ENCODE measurements around the gene GIT1.

DNA sequence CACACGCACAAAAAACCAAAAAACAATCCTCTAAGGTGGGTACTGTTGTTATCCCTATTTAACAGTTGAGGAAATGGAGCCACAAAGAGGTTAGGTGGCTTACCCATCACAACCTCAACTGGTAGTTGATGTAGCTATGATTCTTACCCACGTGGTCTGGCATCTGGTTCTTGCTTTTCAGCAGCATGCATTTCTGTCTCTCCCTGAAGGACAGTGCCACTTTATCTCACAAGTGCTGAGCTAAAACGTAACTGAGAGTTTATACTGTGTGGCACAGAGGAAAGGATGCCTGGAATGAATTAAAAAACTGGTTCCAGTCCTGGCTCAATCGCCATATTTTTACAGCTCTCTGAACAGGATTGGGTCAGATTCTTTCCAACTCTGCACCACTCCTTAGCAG lies 35.1 kb upstream of the GIT1 start:
- TF ChIP-seq, protein P1, sequence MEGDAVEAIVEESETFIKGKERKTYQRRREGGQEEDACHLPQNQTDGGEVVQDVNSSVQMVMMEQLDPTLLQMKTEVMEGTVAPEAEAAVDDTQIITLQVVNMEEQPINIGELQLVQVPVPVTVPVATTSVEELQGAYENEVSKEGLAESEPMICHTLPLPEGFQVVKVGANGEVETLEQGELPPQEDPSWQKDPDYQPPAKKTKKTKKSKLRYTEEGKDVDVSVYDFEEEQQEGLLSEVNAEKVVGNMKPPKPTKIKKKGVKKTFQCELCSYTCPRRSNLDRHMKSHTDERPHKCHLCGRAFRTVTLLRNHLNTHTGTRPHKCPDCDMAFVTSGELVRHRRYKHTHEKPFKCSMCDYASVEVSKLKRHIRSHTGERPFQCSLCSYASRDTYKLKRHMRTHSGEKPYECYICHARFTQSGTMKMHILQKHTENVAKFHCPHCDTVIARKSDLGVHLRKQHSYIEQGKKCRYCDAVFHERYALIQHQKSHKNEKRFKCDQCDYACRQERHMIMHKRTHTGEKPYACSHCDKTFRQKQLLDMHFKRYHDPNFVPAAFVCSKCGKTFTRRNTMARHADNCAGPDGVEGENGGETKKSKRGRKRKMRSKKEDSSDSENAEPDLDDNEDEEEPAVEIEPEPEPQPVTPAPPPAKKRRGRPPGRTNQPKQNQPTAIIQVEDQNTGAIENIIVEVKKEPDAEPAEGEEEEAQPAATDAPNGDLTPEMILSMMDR (IDR thresholded peaks at IDR 0.05) = no peak
- no peak for TF ChIP-seq POLR2A (IDR thresholded peaks at IDR 0.05)

Data from thyroid gland (tissue), 4 donors.